Mucosa of rectum (tissue), 2 donors: ENCODE measurements around the gene ABLIM3.

Source experiments
- H3K27ac ChIP-seq, 2 donors: one replicate each; pipeline ENCODE4 v1.7.0; 2013; ENCODE audit warnings: inconsistent platforms in 2 of 2, low read depth in 2 of 2, low read length in 2 of 2
- H3K27me3 ChIP-seq, 2 donors: one replicate each; pipeline ENCODE4 v1.7.0; 2013; ENCODE audit warnings: low read length in 2 of 2; ENCODE audit not compliant: control insufficient read depth in 2 of 2, insufficient read depth in 2 of 2
- H3K36me3 ChIP-seq, 2 donors: one replicate each; pipeline ENCODE4 v1.7.0; 2013; ENCODE audit warnings: low read length in 2 of 2; ENCODE audit not compliant: control insufficient read depth in 2 of 2, insufficient read depth in 2 of 2
- H3K4me1 ChIP-seq, 2 donors: one replicate each; pipeline ENCODE4 v1.7.0; 2013; ENCODE audit warnings: low read length in 2 of 2, mild to moderate bottlenecking in 1 of 2; ENCODE audit not compliant: control insufficient read depth in 2 of 2, insufficient read depth in 2 of 2
- H3K4me3 ChIP-seq, 2 donors: one replicate each; pipeline ENCODE4 v1.7.0; 2013; ENCODE audit warnings: low read length in 2 of 2
- H3K9ac ChIP-seq, 2 donors: one replicate each; pipeline ENCODE4 v1.7.0; 2013; ENCODE audit warnings: low read length in 2 of 2, low read depth in 1 of 2, mild to moderate bottlenecking in 1 of 2
- H3K9me3 ChIP-seq, 2 donors: one replicate each; pipeline ENCODE4 v1.7.0; 2013; ENCODE audit warnings: low read length in 2 of 2; ENCODE audit not compliant: control insufficient read depth in 2 of 2
- donor health status: healthy.
- donor health status: Normal muscosa, but diverticular disease.

Gene ABLIM3

GRCh38 chr5:149141224-149141956 lies at the start of gene ABLIM3:
ABLIM3 (plus strand) TSS chr5:149141493; CDS start chr5:149142096, 603 bp downstream.
- peak within 1 kb of the TSS; percentile 56 to 69 for H3K4me3 ChIP-seq
- H3K9ac ChIP-seq = peak within 1 kb of the TSS; percentile 46 to 63
- H3K36me3 ChIP-seq = no peaks in the 10 kb centered on the region
- peaks cover 10 to 11% of the 10 kb centered on the region in 2 donors for H3K27me3 ChIP-seq
- no peaks in the 10 kb centered on the region for H3K9me3 ChIP-seq
- no peaks in the 10 kb centered on the region for H3K4me1 ChIP-seq
- H3K27ac ChIP-seq = peak within 1 kb of the TSS; percentile 44 to 62

DNA sequence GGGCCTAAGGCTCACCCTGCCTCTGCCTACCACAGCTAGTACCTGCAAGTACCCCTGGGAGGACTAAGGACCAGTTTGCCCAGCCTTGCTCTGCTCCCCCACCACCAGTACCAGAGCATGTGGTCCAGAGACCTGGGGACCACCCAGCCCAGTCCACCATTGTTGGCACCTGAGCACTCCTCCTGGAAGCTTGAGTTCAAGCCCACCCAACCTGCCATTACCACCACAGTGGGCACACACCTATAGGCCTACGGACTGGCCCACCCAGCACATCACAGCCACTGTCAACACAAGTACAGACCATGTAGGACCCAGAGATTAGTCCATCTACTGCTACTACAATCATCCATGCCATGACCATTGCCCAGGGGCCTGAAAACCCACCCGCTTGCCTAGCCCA lies 47.7 kb upstream of the ABLIM3 start:
- Histone ChIP-seq H3K4me1 (no peaks in the 10 kb centered on the region), H3K27me3 (no peaks in the 10 kb centered on the region), H3K4me3 (no peak overlapping the region), H3K27ac (no peak overlapping the region), H3K9ac (no peak overlapping the region), H3K36me3 (no peaks in the 10 kb centered on the region), H3K9me3 (no peaks in the 10 kb centered on the region)

GRCh38 chr5:149094996-149095395 lies 46.3 kb upstream of the ABLIM3 start:
- Histone ChIP-seq H3K27me3 (no peaks in the 10 kb centered on the region), H3K36me3 (no peaks in the 10 kb centered on the region), H3K9me3 (peaks cover under 1 to 1% of the 10 kb centered on the region in 2 donors), H3K4me3 (no peak overlapping the region), H3K4me1 (no peaks in the 10 kb centered on the region), H3K27ac (no peak overlapping the region), H3K9ac (no peak overlapping the region)

GRCh38 chr5:149099920-149100319 lies 41.4 kb upstream of the ABLIM3 start:
- Histone ChIP-seq H3K27me3 (no peaks in the 10 kb centered on the region), H3K27ac (no peak overlapping the region), H3K4me3 (no peak overlapping the region), H3K9me3 (peaks cover 4% of the 10 kb centered on the region in 2 donors), H3K36me3 (no peaks in the 10 kb centered on the region), H3K4me1 (no peaks in the 10 kb centered on the region), H3K9ac (no peak overlapping the region)

DNA sequence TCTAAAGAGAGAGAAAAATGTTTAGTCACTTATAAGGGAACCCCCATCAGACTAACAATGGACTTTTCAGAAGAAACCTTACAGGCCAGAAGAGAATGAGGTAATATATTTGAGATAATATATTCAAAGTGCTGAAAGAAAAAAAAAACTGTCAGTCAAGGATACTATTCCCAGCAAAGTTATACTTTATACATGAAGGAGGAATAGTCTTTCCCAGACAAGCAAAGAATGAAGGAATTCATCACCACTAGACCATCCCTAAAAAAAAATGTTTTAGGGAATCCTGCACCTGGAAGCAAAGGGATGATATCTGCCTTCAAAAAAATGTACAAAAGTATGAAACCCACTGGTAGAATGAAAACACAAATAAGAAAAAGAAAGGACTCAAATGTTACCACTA lies 41.0 kb upstream of the ABLIM3 start:
- H3K4me1 ChIP-seq = no peaks in the 10 kb centered on the region
- no peaks in the 10 kb centered on the region for H3K36me3 ChIP-seq
- no peak overlapping the region for H3K9ac ChIP-seq
- H3K27ac ChIP-seq = no peak overlapping the region
- no peak overlapping the region for H3K4me3 ChIP-seq
- H3K9me3 ChIP-seq = peaks cover 4% of the 10 kb centered on the region in 2 donors
- no peaks in the 10 kb centered on the region for H3K27me3 ChIP-seq

GRCh38 chr5:149108651-149109280 lies 32.5 kb upstream of the ABLIM3 start:
- Histone ChIP-seq H3K4me1 (no peaks in the 10 kb centered on the region), H3K9me3 (no peaks in the 10 kb centered on the region), H3K9ac (no peak overlapping the region), H3K27me3 (no peaks in the 10 kb centered on the region), H3K27ac (no peak overlapping the region), H3K36me3 (no peaks in the 10 kb centered on the region), H3K4me3 (no peak overlapping the region)

DNA sequence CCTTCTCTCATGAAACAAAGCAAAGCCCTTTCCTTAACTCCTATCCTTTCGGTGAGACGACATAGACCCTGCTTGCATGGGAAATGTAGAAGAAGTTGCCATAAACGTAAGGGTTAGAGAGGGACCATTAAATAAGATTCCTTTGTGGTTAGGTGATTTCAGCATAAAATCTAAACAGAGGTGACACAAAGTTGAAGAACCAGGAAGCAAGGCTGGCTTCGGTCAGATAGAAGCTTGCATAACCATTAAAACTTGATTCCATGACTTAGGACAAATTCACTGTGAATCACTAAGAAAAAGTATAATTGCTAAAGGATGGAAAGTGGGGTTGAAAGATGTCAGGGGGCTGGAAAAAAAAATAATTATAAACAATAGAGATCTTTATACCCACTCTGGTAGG lies 30.9 kb upstream of the ABLIM3 start:
- no peaks in the 10 kb centered on the region for H3K27me3 ChIP-seq
- H3K9ac ChIP-seq = no peak overlapping the region
- H3K4me1 ChIP-seq = no peaks in the 10 kb centered on the region
- H3K36me3 ChIP-seq = no peaks in the 10 kb centered on the region
- H3K27ac ChIP-seq = no peak overlapping the region
- H3K4me3 ChIP-seq = no peak overlapping the region
- no peaks in the 10 kb centered on the region for H3K9me3 ChIP-seq

GRCh38 chr5:149113669-149114068 lies 27.6 kb upstream of the ABLIM3 start:
- no peaks in the 10 kb centered on the region for H3K9me3 ChIP-seq
- H3K27ac ChIP-seq = no peak overlapping the region
- H3K4me1 ChIP-seq = no peaks in the 10 kb centered on the region
- H3K4me3 ChIP-seq = no peak overlapping the region
- no peaks in the 10 kb centered on the region for H3K27me3 ChIP-seq
- no peaks in the 10 kb centered on the region for H3K36me3 ChIP-seq
- H3K9ac ChIP-seq = no peak overlapping the region

GRCh38 chr5:149114403-149115312 lies 26.6 kb upstream of the ABLIM3 start:
- no peaks in the 10 kb centered on the region for H3K27me3 ChIP-seq
- no peak overlapping the region for H3K9ac ChIP-seq
- no peak overlapping the region for H3K4me3 ChIP-seq
- no peaks in the 10 kb centered on the region for H3K36me3 ChIP-seq
- H3K27ac ChIP-seq = no peak overlapping the region
- H3K4me1 ChIP-seq = no peaks in the 10 kb centered on the region
- H3K9me3 ChIP-seq = no peaks in the 10 kb centered on the region

- Histone ChIP-seq H3K27ac (no peak overlapping the region), H3K4me3 (no peak overlapping the region), H3K36me3 (no peaks in the 10 kb centered on the region), H3K27me3 (peaks cover 0 to 2% of the 10 kb centered on the region in 2 donors), H3K9me3 (no peaks in the 10 kb centered on the region), H3K4me1 (no peaks in the 10 kb centered on the region), H3K9ac (no peak overlapping the region)
Observed at GRCh38 chr5:149117970-149118369, 23.3 kb upstream of the ABLIM3 start.
